Measurements from ENCODE around the gene ART4.

Gene ART4

DNA sequence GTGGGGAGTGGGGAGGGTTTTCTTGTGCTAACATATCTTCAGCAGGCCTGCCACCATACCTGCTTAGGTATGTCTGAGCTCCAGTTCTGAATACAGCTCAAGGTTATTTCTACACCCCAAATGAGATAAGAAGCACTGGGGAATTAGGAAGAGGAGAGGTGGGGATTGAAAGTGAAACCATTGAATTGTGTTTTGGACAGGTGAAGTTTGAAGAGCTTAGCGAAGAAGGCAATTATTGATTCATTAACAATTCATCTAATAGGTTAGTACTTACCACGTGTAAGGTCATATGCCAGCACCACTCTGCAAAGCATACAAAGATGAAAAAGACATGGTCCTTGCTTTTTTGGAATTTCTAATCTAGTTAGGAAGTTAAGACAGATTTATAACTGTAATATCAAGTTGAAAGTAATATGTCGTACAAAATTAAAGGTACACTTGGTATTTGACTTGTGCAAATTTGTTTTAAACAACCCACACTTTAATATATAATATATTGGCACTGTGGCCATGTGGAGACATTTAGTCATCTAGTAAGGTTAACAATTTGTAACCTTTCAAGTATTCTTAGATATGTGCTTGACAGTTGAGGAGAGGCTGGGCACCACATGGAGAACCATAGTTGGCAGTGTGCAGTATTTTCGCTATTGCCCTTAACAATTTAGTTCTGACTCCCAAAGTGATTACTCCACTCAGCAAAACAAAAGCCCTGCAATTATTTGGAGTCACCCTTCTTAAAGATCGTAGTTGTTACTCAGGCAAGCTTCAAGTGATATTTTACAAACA, 33.0 kb downstream of the ART4 start:
- DNase-seq (ENCODE audit: low read depth), result no peak

DNA sequence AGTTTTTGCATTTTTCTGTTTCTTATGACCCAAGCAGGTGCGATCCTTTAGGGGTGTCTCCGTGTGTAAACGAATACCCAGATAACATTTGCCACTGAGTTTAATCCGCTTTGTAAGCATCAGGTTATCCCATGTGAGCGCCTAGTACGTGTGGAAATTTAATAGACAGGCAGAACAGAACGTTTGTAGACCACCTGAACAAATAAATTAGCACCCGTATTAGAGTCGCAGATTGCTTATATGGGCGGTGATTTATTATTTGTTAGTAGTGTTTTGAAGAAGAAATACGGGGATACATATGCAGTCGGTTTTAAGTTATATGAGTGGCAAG, 39.5 kb downstream of the ART4 start:
- no peak for DNase-seq (ENCODE audit: low read depth)

- peak; percentile 75 for DNase-seq (ENCODE audit: low read depth)
Observed at GRCh38 chr12:14803011-14803829, 40.1 kb downstream of the ART4 start, which contains the start of the genes C12orf60 and WBP11. Gene C12orf60, plus strand, starts transcription at chr12:14803670. Its CDS starts 19,266 bp downstream, at chr12:14822936. Gene WBP11, minus strand, starts transcription at chr12:14803478. Its CDS starts 2,095 bp downstream, at chr12:14801383.

- no peak for DNase-seq (ENCODE audit: low read depth)
Observed at GRCh38 chr12:14802721-14803010, 40.7 kb downstream of the ART4 start.

- no peak for DNase-seq (ENCODE audit: low read depth)
Observed at GRCh38 chr12:14802247-14802646, 41.1 kb downstream of the ART4 start.

GRCh38 chr12:14795028-14795448, 48.3 kb downstream of the ART4 start:
- DNase-seq (ENCODE audit: low read depth), result no peak

DNA sequence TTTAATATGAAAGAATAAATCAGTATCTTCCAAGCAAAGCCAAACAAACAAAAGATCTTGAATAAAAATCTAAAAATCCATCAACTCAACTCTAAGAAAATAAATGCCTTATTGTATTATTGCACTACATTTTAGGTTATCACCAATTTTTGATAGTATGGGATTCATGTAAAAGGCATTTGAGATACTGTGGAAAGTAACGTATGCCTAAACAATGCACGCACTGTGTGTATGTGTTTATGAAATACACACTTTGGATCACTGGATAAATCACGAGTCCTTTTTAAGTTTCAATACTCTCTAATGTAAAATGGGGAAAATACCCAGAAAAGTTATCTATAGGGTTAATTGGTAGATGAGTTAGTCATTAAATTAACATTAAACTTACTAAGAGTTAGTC, 57.8 kb downstream of the ART4 start:
- DNase-seq (ENCODE audit: low read depth), result no peak

DNA sequence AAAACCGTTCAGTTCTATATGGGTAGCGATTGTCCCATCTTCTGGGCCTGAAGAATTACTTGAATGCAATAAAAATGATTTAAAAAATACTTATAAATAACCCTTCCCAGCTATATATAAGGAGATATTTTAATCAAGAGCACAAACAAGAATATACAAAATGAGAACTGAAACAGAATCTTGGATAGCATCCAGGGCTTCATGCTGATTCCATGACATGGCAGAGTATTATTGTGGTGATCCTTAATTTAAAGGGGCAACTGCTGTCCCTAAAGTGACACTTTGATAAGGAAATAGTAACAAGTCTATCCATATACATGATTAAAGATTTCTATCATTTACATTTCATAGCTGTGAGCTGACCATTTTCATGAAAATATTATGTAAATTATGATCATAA, 58.9 kb downstream of the ART4 start:
- no peak for DNase-seq (ENCODE audit: low read depth)

DNA sequence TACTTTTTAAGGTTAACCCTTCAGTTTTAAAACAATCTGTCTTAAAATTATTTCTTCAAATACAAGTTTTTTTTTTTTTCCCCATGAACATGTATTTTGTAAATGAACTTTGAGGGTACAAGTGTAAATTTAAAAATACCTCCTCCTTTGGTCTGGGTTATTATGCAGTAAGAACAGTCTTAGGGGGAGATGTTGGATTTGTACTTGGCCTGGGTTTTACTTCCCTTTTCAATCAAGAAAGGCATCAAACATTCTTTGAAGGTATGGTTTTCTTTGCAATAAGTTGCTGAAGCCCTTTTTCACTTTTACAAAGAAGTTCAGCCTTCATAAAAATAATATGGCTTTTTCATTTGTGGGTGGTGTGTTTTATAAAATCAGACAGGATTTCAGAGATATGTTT, 60.6 kb downstream of the ART4 start:
- no peak for DNase-seq (ENCODE audit: low read depth)

DNA sequence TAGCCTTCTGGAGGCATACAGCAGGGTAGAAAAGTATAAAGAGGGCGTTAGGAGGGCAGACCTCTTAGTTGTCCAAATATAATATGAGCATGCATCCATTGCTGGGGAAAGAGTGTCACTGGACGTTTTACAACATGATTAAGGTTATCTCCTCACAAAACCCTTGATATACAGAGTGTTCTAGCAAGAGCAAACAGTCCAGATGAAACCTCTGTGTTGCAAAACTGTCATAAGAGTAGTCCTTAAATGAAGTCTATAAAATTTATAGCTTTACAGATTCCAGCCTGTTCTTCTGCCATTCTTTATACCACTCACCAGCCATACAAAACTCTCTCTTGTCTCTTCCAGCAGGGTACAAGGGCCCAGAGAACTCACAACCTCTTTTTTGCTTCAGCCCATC, 61.8 kb downstream of the ART4 start:
- DNase-seq (ENCODE audit: low read depth), result no peak

DNA sequence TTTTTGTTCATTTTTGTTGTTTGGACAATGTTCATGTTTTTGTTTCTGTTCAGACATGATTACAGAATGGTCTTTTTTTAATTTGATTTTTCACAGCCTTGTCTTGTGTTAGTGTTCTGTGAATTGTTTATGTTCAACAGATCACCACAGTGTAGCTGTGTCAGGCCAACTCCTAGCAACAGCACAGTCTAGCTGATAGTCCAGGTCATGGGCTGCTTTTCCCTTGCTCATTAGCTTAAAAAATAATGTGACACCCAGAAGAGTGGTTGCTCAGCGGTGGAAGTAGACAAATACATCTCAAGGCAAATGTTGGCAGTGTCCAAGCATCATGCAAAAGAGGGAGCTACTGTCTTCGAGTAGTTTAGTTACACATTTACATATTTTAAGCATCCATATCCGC, 62.5 kb downstream of the ART4 start:
- no peak for DNase-seq (ENCODE audit: low read depth)

- no peak for DNase-seq (ENCODE audit: low read depth)
Observed at GRCh38 chr12:14779834-14780233, 63.5 kb downstream of the ART4 start.

- DNase-seq (ENCODE audit: low read depth), result no peak
Observed at GRCh38 chr12:14777271-14777670, 66.1 kb downstream of the ART4 start.

DNA sequence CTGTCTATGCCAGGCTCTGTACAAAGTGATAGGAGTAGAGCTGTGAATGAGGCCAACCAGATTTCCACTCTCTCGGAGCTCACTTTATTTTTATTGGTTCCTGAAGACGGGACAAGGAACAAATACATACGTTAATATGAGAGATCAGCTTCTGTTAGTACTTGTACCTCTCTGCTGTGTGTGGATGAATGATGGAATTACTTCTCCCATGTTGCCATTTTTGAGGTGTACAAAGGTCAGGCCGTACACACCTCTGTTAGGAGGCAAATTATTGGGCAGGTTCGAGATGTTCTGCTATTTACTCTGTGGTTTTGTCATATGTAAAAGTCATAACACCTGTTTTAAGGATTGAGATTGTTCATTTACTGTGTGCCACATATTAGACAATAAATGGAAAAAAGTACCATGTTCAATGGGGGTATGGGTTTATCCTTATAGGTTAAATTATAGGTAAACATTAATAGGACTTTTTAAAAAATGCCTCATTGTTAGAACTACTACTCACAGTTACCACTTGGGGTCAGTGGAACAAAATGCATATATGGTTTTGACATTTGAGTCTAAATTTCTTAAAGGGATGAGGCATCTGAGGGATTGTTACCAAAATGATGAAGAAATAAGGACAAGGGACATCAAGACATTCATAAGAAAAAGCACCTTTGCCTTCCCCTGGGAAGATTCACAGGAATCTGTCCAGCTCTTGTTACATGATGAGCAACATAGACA, 66.9 kb downstream of the ART4 start:
- no peak for DNase-seq (ENCODE audit: low read depth)

GRCh38 chr12:14775636-14775980, 67.7 kb downstream of the ART4 start:
- no peak for DNase-seq (ENCODE audit: low read depth)

Measured in activated T-helper 9 cell treated with anti-CD3 and anti-CD28 coated beads, Interleukin-2, amount 50 U/mL, for 16 hours (primary cell).